GF-D8 (cell line): ENCODE measurements around the gene PRADC1.
"Not testable (repeated sequence)": the region's sequence is repeated elsewhere in the genome, so short reads cannot be mapped to it uniquely, and the experiment has no call there.

Experiments
- DNase-seq: peaks from one replicate; lab custom pipeline; 2025; lab: John Stamatoyannopoulos, UW

Gene PRADC1

GRCh38 chr2:73233154-73233931, at the start of gene PRADC1:
TSS of gene PRADC1 (minus strand) at chr2:73233239. CDS start at chr2:73233160, 79 bp downstream.
- DNase-seq: peak; percentile 98

- DNase-seq: no peak
Measured at GRCh38 chr2:73281244-73281643, 48.2 kb upstream of the PRADC1 start.

GRCh38 chr2:73279852-73280251, 46.8 kb upstream of the PRADC1 start:
- no peak for DNase-seq

- DNase-seq: no peak
Measured at GRCh38 chr2:73272270-73272669, 39.2 kb upstream of the PRADC1 start.

- DNase-seq: no peak
Measured at GRCh38 chr2:73269686-73270465, 36.8 kb upstream of the PRADC1 start.

GRCh38 chr2:73268830-73269685, 36.0 kb upstream of the PRADC1 start:
- no peak for DNase-seq

- no peak for DNase-seq
Measured at GRCh38 chr2:73268366-73268829, 35.4 kb upstream of the PRADC1 start.

- no peak for DNase-seq
Measured at GRCh38 chr2:73267008-73267407, 34.0 kb upstream of the PRADC1 start.

- DNase-seq: no peak
Measured at GRCh38 chr2:73266061-73266901, 33.2 kb upstream of the PRADC1 start.

GRCh38 chr2:73265298-73266060, 32.4 kb upstream of the PRADC1 start:
- DNase-seq: no peak

- no peak for DNase-seq
Measured at GRCh38 chr2:73264783-73265182, 31.7 kb upstream of the PRADC1 start.

- no peak for DNase-seq
Measured at GRCh38 chr2:73264332-73264606, 31.2 kb upstream of the PRADC1 start.

- no peak for DNase-seq
Measured at GRCh38 chr2:73263540-73264331, 30.7 kb upstream of the PRADC1 start.

- DNase-seq: not testable (repeated sequence)
Measured at GRCh38 chr2:73262691-73263429, 29.8 kb upstream of the PRADC1 start.

- DNase-seq: no peak
Measured at GRCh38 chr2:73262108-73262651, 29.1 kb upstream of the PRADC1 start.

GRCh38 chr2:73260338-73260984, 27.4 kb upstream of the PRADC1 start:
- no peak for DNase-seq

- DNase-seq: no peak
Measured at GRCh38 chr2:73259704-73260337, 26.8 kb upstream of the PRADC1 start.

- DNase-seq: no peak
Measured at GRCh38 chr2:73259276-73259675, 26.2 kb upstream of the PRADC1 start.
